Stomach smooth muscle (tissue), 2 donors: Measurements from ENCODE around the gene METRN.
A peak's percentile ranks its signal among the peaks of the same experiment; 100 is the strongest.

ENCODE experiments used
- H3K27ac ChIP-seq: one replicate; pipeline ENCODE4 v1.7.0; 2013; ENCODE audit warnings: mild to moderate bottlenecking, low read length, inconsistent platforms
- H3K27me3 ChIP-seq, 2 donors: one replicate each; pipeline ENCODE4 v1.7.0; 2013; ENCODE audit warnings: low read length in 2 of 2; ENCODE audit not compliant: insufficient read depth in 2 of 2, control insufficient read depth in 1 of 2
- H3K36me3 ChIP-seq, 2 donors: one replicate each; pipeline ENCODE4 v1.7.0; 2013; ENCODE audit warnings: low read length in 2 of 2; ENCODE audit not compliant: control insufficient read depth in 2 of 2, insufficient read depth in 2 of 2
- H3K4me1 ChIP-seq: one replicate; pipeline ENCODE4 v1.7.0; 2013; ENCODE audit warnings: low read length; ENCODE audit not compliant: control insufficient read depth, insufficient read depth
- H3K4me3 ChIP-seq, 2 donors: one replicate each; pipeline ENCODE4 v1.7.0; 2013; ENCODE audit warnings: low read length in 2 of 2
- H3K9ac ChIP-seq, 2 donors: one replicate each; pipeline ENCODE4 v1.7.0; 2013; ENCODE audit warnings: low read length in 2 of 2, mild to moderate bottlenecking in 1 of 2
- H3K9me3 ChIP-seq, 2 donors: one replicate each; pipeline ENCODE4 v1.7.0; 2013; ENCODE audit warnings: low read length in 2 of 2; ENCODE audit not compliant: control insufficient read depth in 2 of 2
- donor health status: healthy.
- donor health status: Pancreatic carcinoma.

Gene METRN

DNA sequence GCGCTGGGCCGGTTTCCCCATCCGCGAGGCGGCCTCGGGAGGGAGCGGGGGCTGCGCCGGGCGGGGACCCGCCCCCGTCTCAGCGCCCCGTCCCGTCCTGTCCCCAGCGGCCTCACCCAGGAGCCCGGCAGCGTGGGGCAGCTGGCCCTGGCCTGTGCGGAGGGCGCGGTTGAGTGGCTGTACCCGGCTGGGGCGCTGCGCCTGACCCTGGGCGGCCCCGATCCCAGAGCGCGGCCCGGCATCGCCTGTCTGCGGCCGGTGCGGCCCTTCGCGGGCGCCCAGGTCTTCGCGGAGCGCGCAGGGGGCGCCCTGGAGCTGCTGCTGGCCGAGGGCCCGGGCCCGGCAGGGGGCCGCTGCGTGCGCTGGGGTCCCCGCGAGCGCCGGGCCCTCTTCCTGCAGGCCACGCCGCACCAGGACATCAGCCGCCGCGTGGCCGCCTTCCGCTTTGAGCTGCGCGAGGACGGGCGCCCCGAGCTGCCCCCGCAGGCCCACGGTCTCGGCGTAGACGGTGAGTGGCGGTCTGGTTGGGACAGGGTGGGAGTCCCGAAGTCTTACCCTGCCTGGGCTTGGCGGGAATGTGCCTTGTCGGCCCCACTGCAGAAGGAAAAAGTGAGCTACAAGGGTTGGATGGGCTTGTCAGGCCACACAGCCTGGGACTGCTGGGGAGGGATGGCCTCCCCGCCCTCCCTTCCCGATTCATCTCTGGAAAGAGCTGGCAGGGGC lies 720 bp downstream of the METRN start:
- no peak overlapping the region for H3K27ac ChIP-seq

DNA sequence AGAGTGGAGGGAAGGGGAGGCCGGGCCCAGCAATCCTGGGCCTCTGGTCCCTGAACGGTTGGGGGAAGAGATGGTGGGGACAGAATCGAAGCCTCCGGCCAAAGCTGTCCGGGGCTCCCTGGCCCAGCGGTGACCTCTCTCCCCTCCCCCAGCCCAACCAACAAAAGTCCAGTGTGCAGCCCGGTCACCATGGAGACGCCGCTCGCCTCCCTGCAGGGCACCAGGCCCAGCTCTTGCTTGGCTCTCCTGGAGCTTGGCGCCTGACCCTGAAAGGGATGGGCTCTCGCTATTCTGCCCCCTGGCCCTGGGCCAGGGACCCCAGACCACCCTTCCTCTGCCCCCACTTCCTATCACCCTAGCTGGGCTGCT lies 1.3 kb downstream of the METRN start:
- no peaks in the 10 kb centered on the region for H3K9me3 ChIP-seq
- peak overlapping the region; percentile 20 to 47 for H3K9ac ChIP-seq
- peaks cover 56% of the 10 kb centered on the region for H3K4me1 ChIP-seq
- no peaks in the 10 kb centered on the region for H3K36me3 ChIP-seq
- H3K27me3 ChIP-seq: peaks cover 6 to 16% of the 10 kb centered on the region in 2 donors
- H3K27ac ChIP-seq: no peak overlapping the region
- H3K4me3 ChIP-seq: peak overlapping the region; percentile 40 to 74

More for the DNA sequence above, 720 bp downstream of the METRN start:
- Histone ChIP-seq H3K4me3 (peak overlapping the region; percentile 40 to 74), H3K4me1 (peaks cover 51% of the 10 kb centered on the region), H3K36me3 (no peaks in the 10 kb centered on the region), H3K27me3 (peaks cover 11 to 22% of the 10 kb centered on the region in 2 donors), H3K9me3 (no peaks in the 10 kb centered on the region), H3K9ac (peak overlapping the region; percentile 38 to 47)

DNA sequence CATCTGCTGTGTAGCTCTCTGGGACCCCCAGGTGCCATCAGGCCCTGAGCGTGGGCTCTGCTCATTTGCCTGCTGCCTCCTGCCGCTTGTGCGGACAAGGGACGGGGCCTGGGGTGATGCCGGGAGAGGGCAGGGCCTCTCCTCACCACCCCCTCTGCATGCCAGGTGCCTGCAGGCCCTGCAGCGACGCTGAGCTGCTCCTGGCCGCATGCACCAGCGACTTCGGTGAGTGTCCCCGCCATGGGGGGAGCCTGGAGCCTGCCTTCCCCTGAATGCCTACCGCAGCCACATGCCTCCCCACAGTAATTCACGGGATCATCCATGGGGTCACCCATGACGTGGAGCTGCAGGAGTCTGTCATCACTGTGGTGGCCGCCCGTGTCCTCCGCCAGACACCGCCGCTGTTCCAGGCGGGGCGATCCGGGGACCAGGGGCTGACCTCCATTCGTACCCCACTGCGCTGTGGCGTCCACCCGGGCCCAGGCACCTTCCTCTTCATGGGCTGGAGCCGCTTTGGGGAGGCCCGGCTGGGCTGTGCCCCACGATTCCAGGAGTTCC lies 1.9 kb downstream of the METRN start:
- H3K4me3 ChIP-seq: peak overlapping the region in 1 of 2 donors; percentile 74
- H3K27me3 ChIP-seq: peaks cover 2 to 12% of the 10 kb centered on the region in 2 donors
- no peak overlapping the region for H3K9ac ChIP-seq
- no peaks in the 10 kb centered on the region for H3K9me3 ChIP-seq
- peaks cover 62% of the 10 kb centered on the region for H3K4me1 ChIP-seq
- no peak overlapping the region for H3K27ac ChIP-seq
- no peaks in the 10 kb centered on the region for H3K36me3 ChIP-seq

DNA sequence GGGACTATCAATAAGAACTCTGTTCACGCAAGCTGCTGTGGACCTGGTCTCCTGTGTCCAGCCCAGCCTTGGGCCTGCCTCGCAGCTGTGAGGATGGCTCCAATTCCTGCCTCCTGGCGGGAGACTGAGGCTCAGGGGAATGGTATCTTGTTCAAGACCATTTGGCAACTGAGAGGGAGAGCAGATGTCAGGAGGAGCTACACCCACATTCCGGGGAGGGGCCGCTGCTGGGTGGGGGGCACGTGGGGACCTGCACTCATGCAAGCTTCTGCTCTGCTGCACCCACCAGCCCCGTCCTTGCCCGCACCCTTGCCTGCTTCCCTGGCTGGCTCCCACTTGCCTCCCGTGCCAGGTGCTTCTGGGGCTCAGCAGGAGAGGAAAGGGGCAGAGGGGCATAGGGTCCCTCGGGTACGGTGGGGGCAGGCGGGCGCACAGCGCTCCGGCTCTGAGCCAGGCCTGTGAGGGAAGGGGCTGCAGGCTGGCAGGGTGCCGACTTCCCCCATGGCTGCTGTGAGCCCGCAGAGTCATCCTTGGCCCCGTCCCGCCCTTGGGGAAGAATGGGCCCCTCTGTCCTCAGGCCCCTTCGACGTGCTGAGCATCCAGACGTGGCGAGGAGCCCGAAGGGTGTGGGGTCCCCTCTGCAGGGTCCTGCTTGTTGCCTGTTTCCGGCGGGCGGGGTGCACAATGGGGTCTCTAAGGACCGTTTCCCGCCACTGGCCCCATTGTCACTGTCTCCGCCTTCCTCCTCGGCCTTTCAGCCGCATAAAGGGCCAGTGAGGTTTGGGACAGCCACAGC lies 2.7 kb downstream of the METRN start:
- Histone ChIP-seq H3K4me1 (peaks cover 67% of the 10 kb centered on the region), H3K9me3 (no peaks in the 10 kb centered on the region), H3K4me3 (no peak overlapping the region), H3K9ac (no peak overlapping the region), H3K36me3 (no peaks in the 10 kb centered on the region), H3K27me3 (peaks cover 2 to 12% of the 10 kb centered on the region in 2 donors), H3K27ac (no peak overlapping the region)

DNA sequence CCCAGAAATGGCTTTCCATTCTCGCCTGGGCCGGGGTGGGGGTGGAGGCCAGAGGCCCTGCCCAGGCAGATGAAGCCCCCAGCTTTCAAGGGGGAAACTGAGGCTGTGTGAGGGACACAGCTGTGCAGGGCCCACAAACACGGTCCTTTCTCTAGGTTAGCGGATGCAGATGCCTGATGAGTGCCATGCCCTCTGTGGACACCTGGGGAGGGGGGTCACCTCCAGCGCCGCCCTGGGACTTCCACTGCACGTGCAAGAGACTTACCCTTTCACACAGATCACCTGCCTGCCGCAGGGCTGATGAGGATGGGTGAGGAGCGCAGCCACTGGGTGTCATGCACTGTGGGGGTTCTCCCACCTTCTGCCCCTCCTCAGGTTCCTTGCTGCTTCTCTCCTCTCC lies 3.5 kb downstream of the METRN start:
- no peaks in the 10 kb centered on the region for H3K36me3 ChIP-seq
- peaks cover 67% of the 10 kb centered on the region for H3K4me1 ChIP-seq
- no peaks in the 10 kb centered on the region for H3K9me3 ChIP-seq
- H3K9ac ChIP-seq: no peak overlapping the region
- peaks cover 2 to 12% of the 10 kb centered on the region in 2 donors for H3K27me3 ChIP-seq
- H3K27ac ChIP-seq: no peak overlapping the region
- no peak overlapping the region for H3K4me3 ChIP-seq

DNA sequence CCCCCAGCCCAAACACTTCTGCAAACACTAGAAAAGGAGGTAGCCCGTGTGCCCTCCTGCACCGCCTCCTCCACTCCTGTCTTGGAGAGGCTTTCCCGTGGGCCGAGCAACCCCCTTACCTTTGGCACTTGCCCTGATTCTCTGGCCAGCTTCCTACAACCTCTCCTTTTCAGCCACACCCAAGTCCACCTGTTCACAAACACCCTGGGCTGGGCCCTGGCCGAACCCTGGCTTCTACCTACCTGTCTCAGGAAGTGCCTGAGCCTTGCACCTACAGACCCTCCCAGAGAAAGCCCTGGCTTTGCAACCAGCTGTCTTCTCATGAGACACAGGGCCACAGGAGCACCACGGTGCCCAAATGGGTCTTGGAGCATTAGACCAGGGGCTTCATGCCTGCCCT lies 4.0 kb downstream of the METRN start:
- no peak overlapping the region for H3K27ac ChIP-seq
- H3K27me3 ChIP-seq: peaks cover 2 to 12% of the 10 kb centered on the region in 2 donors
- peaks cover 67% of the 10 kb centered on the region for H3K4me1 ChIP-seq
- no peaks in the 10 kb centered on the region for H3K36me3 ChIP-seq
- no peak overlapping the region for H3K9ac ChIP-seq
- no peaks in the 10 kb centered on the region for H3K9me3 ChIP-seq
- no peak overlapping the region for H3K4me3 ChIP-seq

DNA sequence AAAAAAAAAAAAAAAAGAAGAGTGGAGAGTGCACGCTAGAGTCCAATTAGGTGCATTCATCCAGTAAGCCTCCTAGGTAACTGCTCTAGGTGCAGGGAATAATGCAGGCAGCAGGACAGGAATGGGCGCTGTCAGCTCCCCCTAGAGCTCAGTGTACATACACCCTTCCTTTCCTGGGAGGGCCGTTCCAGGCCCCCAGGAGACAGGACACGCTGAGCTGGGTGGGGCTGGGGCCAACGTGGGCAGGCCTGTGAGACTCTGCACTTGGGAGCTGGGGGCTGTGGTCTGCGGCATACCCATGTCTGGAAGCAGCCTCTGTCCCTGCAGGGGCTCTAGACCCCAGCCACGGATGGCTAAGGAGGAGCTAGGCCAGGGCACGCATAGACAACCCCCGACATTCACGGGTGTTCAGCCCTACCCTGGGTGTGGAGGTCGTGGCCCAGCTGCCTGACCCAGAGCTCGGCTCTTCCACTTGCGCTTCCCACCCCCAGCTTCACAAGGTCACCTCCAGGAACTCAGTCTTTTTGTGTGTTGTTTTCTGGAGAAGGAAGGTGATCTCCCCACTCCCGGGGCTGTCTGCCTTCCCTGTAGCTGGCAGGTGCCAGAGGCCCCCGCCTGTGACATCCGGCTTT lies 5.0 kb downstream of the METRN start:
- peak overlapping the region; percentile 82 for H3K27ac ChIP-seq

DNA sequence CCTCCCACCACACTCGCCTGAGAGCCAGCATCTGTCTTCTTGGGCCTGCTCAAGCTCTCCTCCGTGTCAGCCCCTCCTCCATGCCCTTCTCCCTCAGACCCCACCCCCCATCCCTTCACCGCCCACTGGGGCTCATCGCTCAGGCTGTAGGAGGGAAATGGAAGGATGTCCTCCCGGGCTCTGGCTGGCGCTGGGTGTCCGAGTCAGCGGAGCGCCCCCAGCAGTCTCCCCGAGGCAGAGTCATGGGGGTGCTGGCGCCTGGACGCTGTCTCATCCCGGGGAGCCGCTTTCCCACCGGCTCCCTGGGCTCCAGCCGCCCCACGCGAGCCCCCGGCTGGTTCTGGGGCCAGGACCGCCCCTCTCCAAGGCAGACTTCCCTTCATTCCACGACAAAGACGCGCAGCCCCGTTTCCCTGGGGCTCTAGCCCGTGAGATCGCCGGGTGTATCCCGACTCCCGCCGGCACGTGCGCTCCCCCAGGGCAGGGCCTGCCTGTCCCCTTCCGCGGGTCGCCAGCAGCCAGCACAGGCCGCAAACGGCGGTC lies 5.6 kb downstream of the METRN start:
- Histone ChIP-seq H3K36me3 (no peaks in the 10 kb centered on the region), H3K4me3 (peak overlapping the region; percentile 75 to 84), H3K9me3 (no peaks in the 10 kb centered on the region), H3K27me3 (peaks cover 3 to 18% of the 10 kb centered on the region in 2 donors), H3K27ac (peak overlapping the region; percentile 82), H3K4me1 (peaks cover 54% of the 10 kb centered on the region), H3K9ac (peak overlapping the region; percentile 72 to 73)

More for the DNA sequence above, 5.0 kb downstream of the METRN start:
- no peaks in the 10 kb centered on the region for H3K36me3 ChIP-seq
- H3K4me3 ChIP-seq: peak overlapping the region; percentile 75 to 84
- peaks cover 59% of the 10 kb centered on the region for H3K4me1 ChIP-seq
- H3K9ac ChIP-seq: peak overlapping the region; percentile 72 to 73
- no peaks in the 10 kb centered on the region for H3K9me3 ChIP-seq
- H3K27me3 ChIP-seq: peaks cover 2 to 13% of the 10 kb centered on the region in 2 donors

DNA sequence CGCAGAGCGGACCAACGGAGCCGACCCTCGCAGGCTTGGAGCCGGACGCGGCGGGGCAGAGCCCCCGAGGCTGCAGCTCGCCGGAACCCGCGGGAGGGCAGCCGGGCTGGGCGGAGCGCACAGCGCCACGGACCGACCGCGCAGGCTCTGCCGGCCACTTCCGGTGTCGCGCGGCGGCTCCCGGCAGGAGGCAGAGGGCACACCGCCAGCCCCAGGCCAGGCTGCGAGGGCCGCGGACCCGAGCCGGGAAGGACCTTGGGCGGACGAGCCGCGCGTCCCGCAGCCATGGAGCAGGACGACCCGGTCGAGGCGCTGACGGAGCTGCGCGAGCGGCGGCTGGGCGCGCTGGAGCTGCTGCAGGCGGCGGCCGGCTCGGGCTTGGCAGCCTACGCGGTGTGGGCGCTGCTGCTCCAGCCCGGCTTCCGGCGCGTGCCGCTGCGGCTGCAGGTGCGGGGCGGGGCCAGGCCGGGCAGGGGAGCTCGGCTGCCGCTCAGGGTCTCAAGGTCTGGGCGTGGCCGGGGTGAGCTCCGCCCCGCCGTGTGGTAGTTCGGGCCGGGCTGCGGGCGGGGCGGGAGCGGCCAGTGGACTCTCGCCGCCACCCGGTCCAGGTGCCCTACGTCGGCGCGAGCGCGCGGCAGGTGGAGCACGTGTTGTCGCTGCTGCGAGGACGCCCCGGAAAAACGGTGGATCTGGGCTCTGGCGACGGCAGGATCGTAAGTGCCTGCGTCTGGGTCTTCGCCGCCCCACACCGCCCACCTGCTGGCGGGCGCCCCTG lies 6.3 kb downstream of the METRN start, which contains the start of gene ANTKMT:
Gene ANTKMT (plus strand): TSS at position 157 of the 775 bp plus-strand sequence. CDS start 129 bp downstream, at position 286.
- H3K27me3 ChIP-seq: peaks cover 8 to 20% of the 10 kb centered on the region in 2 donors
- H3K4me3 ChIP-seq: peak within 1 kb of the TSS; percentile 75 to 84
- peak within 1 kb of the TSS; percentile 82 for H3K27ac ChIP-seq
- H3K36me3 ChIP-seq: no peaks in the 10 kb centered on the region
- peak within 1 kb of the TSS; percentile 72 to 73 for H3K9ac ChIP-seq
- H3K9me3 ChIP-seq: no peaks in the 10 kb centered on the region
- H3K4me1 ChIP-seq: peaks cover 50% of the 10 kb centered on the region
